Astrocyte (in vitro differentiated cells and primary cell): Measurements from ENCODE around the gene TMEM161A. TPM values are rescaled to one million over a fixed set of nuclear protein-coding genes. Genes with fewer than 3 reads are reported as not detected.

Source experiments
- DNase-seq: peaks from one replicate; pipeline ENCODE4 v3.0.0-alpha.2; 2010; ENCODE audit warnings: low read depth
- FAIRE-seq: peaks from 2 replicates; lab custom pipeline; 2011; peaks lifted over from hg19 to GRCh38; lab: Jason Lieb, UNC
- H2AFZ ChIP-seq: 2 replicates; pipeline ENCODE4 v1.6.0; 2012; ENCODE audit warnings: low read depth, low read length, inconsistent platforms
- H3K27ac ChIP-seq: 2 replicates; pipeline ENCODE4 v1.5.1; 2011; ENCODE audit warnings: low read depth, low read length, inconsistent platforms
- H3K27me3 ChIP-seq: 2 replicates; pipeline ENCODE4 v1.6.0; 2011; ENCODE audit warnings: low read length, inconsistent platforms; ENCODE audit not compliant: insufficient read depth
- H3K36me3 ChIP-seq: 2 replicates; pipeline ENCODE4 v1.5.1; 2011; ENCODE audit warnings: low read length, inconsistent platforms; ENCODE audit not compliant: insufficient read depth
- H3K4me1 ChIP-seq: 2 replicates; pipeline ENCODE4 v1.5.1; 2011; ENCODE audit warnings: low read length, inconsistent platforms; ENCODE audit not compliant: insufficient read depth
- H3K4me2 ChIP-seq: 2 replicates; pipeline ENCODE4 v1.6.0; 2012; ENCODE audit warnings: low read length, inconsistent platforms
- H3K4me3 ChIP-seq: 2 replicates; pipeline ENCODE4 v1.5.1; 2011; ENCODE audit warnings: low read depth, mild to moderate bottlenecking, low read length, inconsistent platforms; ENCODE audit not compliant: insufficient read depth
- H3K79me2 ChIP-seq: 2 replicates; pipeline ENCODE4 v1.6.0; 2012; ENCODE audit warnings: mild to moderate bottlenecking, low read length, inconsistent platforms; ENCODE audit not compliant: insufficient read depth
- H3K9ac ChIP-seq: 2 replicates; pipeline ENCODE4 v1.6.0; 2012; ENCODE audit warnings: mild to moderate bottlenecking, low read length, inconsistent platforms
- H3K9me3 ChIP-seq: 2 replicates; pipeline ENCODE4 v1.5.1; 2012; ENCODE audit warnings: low read depth, mild to moderate bottlenecking, low read length, inconsistent platforms; ENCODE audit not compliant: insufficient read depth
- H4K20me1 ChIP-seq: 2 replicates; pipeline ENCODE4 v1.6.0; 2012; ENCODE audit warnings: low read length, inconsistent platforms; ENCODE audit not compliant: insufficient read depth
- H3K27ac Mint-ChIP-seq: one replicate; pipeline ENCODE4 v1.8.0; 2021; ENCODE audit warnings: mild to moderate bottlenecking, mixed read lengths; ENCODE audit not compliant: unreplicated experiment
- H3K27me3 Mint-ChIP-seq: one replicate; pipeline ENCODE4 v1.8.0; 2021; ENCODE audit warnings: low read depth, mixed read lengths; ENCODE audit not compliant: unreplicated experiment
- H3K36me3 Mint-ChIP-seq: one replicate; pipeline ENCODE4 v1.8.0; 2021; ENCODE audit warnings: low read depth, mixed read lengths; ENCODE audit not compliant: unreplicated experiment
- H3K4me1 Mint-ChIP-seq: one replicate; pipeline ENCODE4 v1.8.0; 2021; ENCODE audit warnings: low read depth, mixed read lengths; ENCODE audit not compliant: unreplicated experiment
- H3K4me3 Mint-ChIP-seq: one replicate; pipeline ENCODE4 v1.8.0; 2021; ENCODE audit warnings: mild to moderate bottlenecking, moderate library complexity, mixed read lengths; ENCODE audit not compliant: unreplicated experiment
- H3K9me3 Mint-ChIP-seq: one replicate; pipeline ENCODE4 v1.8.0; 2021; ENCODE audit warnings: mild to moderate bottlenecking, mixed read lengths; ENCODE audit not compliant: unreplicated experiment
- EZH2 ChIP-seq: IDR thresholded peaks from 2 replicates; pipeline ENCODE4 v1.6.1; 2012; ENCODE audit warnings: mild to moderate bottlenecking, low read length, inconsistent platforms; ENCODE audit not compliant: insufficient read depth
- total RNA-seq: library from RNA; stranded (reverse); gene quantifications from 2 replicates; pipeline ENCODE4 v1.2.1, GENCODE V29; 2021
- TF ChIP-seq, protein P1 (sequence below): IDR thresholded peaks from 2 replicates; pipeline ENCODE4 v1.5.1; 2011; ENCODE audit warnings: low read depth, mild to moderate bottlenecking, inconsistent platforms, low read length, moderate library complexity; ENCODE audit not compliant: insufficient read depth

The TMEM161A gene
- total RNA-seq, 1 donor from 2014 or later: 27.2 TPM

DNA sequence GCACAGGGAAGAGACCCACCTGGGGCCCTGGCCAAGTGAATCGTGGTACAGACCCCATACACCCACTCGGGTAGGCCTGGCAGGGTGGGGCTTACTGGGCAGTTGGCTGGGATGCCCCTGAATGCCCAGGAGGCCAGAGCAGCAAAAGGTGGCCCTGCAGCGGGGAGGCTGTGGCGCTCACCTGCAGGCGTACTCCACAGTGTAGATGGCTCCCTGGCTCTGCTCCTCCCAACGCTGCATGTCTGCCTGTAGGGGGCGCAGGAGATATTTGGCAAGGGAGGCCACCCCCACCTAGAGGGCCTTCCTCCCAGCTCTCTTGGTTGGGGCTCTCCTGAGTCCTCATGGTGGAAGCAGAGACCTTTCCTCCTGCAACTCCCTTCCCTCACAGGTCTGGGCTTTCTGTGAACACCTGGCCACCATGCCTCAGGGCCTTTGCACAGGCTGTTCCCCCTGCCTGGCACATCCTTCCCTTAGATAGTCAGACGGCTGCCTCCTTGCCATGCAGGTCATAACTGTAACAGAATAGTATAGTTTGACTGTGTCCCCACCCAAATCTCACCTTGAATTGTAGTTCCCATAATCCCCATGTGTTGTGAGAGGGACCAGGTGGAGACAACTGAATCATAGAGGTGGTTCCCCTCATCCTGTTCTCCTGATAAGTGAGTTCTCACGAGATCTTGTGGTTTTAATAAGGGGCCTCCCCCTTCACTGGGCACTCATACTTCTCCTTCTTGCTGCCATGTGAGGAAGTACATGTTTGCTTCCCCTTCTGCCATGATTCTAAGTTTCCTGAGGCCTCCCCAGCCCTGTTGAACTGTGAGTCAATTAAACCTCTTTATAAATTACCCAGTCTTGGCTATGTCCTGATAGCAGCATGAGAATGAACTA is 47.8 kb upstream of the TMEM161A start:
- Mint-ChIP-seq H3K9me3 (no peaks in the 10 kb centered on the region), H3K27ac (no peak overlapping the region), H3K27me3 (no peaks in the 10 kb centered on the region), H3K4me3 (no peak overlapping the region), H3K36me3 (peaks cover 12% of the 10 kb centered on the region), H3K4me1 (peaks cover 2% of the 10 kb centered on the region)
- H3K4me2 ChIP-seq: no peak overlapping the region
- H3K9me3 ChIP-seq: no peaks in the 10 kb centered on the region
- DNase-seq (peak; percentile 13), FAIRE-seq (no peak)
- peaks cover 3% of the 10 kb centered on the region for H3K4me1 ChIP-seq
- H3K4me3 ChIP-seq: no peak overlapping the region
- no peak overlapping the region for H2AFZ ChIP-seq
- peaks cover 4% of the 10 kb centered on the region for H3K36me3 ChIP-seq
- no peak overlapping the region for H3K9ac ChIP-seq
- H3K27ac ChIP-seq: no peak overlapping the region
- TF ChIP-seq, protein P1, sequence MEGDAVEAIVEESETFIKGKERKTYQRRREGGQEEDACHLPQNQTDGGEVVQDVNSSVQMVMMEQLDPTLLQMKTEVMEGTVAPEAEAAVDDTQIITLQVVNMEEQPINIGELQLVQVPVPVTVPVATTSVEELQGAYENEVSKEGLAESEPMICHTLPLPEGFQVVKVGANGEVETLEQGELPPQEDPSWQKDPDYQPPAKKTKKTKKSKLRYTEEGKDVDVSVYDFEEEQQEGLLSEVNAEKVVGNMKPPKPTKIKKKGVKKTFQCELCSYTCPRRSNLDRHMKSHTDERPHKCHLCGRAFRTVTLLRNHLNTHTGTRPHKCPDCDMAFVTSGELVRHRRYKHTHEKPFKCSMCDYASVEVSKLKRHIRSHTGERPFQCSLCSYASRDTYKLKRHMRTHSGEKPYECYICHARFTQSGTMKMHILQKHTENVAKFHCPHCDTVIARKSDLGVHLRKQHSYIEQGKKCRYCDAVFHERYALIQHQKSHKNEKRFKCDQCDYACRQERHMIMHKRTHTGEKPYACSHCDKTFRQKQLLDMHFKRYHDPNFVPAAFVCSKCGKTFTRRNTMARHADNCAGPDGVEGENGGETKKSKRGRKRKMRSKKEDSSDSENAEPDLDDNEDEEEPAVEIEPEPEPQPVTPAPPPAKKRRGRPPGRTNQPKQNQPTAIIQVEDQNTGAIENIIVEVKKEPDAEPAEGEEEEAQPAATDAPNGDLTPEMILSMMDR: peak; percentile 26
- TF ChIP-seq EZH2: no peak
- no peaks in the 10 kb centered on the region for H3K27me3 ChIP-seq
- peaks cover 25% of the 10 kb centered on the region for H4K20me1 ChIP-seq
- H3K79me2 ChIP-seq: peaks cover 26% of the 10 kb centered on the region

DNA sequence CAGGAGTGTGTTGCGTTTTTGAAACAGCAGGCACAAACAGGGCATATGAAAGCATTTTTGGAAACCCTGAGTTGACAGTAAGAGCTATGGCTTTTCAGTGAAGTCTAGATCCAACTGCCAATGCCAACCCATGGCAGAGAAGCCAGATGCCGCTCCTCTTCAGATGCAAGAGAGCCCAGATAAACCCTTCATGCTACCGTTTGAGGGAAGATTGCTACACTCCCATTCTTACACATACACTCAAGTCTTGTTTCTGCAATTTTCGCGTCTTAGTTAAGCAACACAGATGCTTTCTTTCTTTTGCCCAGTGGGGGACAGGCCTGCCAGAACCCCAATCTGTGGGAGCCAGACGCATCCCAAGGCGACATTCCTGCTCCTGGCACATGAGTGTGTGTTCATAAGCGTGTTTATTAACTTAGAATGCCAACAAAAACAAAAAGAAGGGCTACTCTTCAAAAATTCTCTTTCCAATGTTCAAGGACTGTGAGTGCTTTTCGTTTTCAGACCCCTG is 43.3 kb upstream of the TMEM161A start:
- Histone ChIP-seq H3K79me2 (peaks cover 4% of the 10 kb centered on the region), H3K9ac (no peak overlapping the region), H3K4me3 (no peak overlapping the region), H2AFZ (no peak overlapping the region), H3K27me3 (no peaks in the 10 kb centered on the region), H3K4me2 (no peak overlapping the region), H4K20me1 (peaks cover 17% of the 10 kb centered on the region), H3K27ac (no peak overlapping the region), H3K9me3 (peaks cover 4% of the 10 kb centered on the region), H3K4me1 (no peaks in the 10 kb centered on the region), H3K36me3 (peaks cover 4% of the 10 kb centered on the region)
- H3K4me1 Mint-ChIP-seq: no peaks in the 10 kb centered on the region
- H3K27ac Mint-ChIP-seq: no peak overlapping the region
- no peak for FAIRE-seq
- H3K27me3 Mint-ChIP-seq: no peaks in the 10 kb centered on the region
- peaks cover 21% of the 10 kb centered on the region for H3K36me3 Mint-ChIP-seq
- no peaks in the 10 kb centered on the region for H3K9me3 Mint-ChIP-seq
- DNase-seq: no peak
- no peak overlapping the region for H3K4me3 Mint-ChIP-seq
- TF ChIP-seq, protein P1: no peak
- no peak for TF ChIP-seq EZH2
